Measurements from ENCODE around the gene VEGFC. TPM values are rescaled to one million over a fixed set of nuclear protein-coding genes. Genes with fewer than 3 reads are reported as not detected.

Gene VEGFC
- polyA plus RNA-seq, 1 experiment = 31.0 TPM

DNA sequence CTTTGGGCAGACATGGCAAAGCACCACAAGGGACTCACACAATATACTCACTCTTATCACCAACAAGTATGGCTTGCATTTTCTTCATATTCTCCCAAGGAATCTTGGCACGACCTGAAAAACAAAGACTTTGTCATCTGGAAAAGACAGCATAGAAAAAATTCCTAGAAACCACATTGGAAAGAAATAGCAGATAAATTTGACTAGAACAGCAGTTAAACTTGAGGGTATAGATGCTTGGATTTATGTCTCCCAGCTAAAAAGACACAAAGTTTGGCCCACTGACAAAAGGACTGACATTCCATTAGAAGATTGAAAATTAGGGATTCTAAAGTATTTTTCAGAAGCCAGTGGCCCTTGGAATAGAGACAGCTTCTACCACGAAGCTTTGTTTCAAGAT, 6.9 kb upstream of the VEGFC start:
- TF ChIP-seq, protein P1, sequence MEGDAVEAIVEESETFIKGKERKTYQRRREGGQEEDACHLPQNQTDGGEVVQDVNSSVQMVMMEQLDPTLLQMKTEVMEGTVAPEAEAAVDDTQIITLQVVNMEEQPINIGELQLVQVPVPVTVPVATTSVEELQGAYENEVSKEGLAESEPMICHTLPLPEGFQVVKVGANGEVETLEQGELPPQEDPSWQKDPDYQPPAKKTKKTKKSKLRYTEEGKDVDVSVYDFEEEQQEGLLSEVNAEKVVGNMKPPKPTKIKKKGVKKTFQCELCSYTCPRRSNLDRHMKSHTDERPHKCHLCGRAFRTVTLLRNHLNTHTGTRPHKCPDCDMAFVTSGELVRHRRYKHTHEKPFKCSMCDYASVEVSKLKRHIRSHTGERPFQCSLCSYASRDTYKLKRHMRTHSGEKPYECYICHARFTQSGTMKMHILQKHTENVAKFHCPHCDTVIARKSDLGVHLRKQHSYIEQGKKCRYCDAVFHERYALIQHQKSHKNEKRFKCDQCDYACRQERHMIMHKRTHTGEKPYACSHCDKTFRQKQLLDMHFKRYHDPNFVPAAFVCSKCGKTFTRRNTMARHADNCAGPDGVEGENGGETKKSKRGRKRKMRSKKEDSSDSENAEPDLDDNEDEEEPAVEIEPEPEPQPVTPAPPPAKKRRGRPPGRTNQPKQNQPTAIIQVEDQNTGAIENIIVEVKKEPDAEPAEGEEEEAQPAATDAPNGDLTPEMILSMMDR (IDR thresholded peaks at IDR 0.05; ENCODE audit: low read depth, low read length) = no peak
- H3K27ac ChIP-seq (ENCODE audit: low read depth, low read length) = no peak overlapping the region
- ChIA-PET CTCF (interaction anchor here (0.8 kb wide), 1 partner anchor 248 kb away, joined by 3 read pairs; no protein-coding TSS in a partner anchor), POLR2A (no interaction called here)
- DNase-seq (ENCODE audit: low read depth, low spot score) = no peak
- H3K4me3 ChIP-seq (ENCODE audit: low read depth, low read length) = no peak overlapping the region
- H3K9me3 ChIP-seq (ENCODE audit: control insufficient read depth, insufficient read depth, low read length) = no peaks in the 10 kb centered on the region
- H3K27me3 ChIP-seq (ENCODE audit: control insufficient read depth, insufficient read depth, low read length) = no peaks in the 10 kb centered on the region

DNA sequence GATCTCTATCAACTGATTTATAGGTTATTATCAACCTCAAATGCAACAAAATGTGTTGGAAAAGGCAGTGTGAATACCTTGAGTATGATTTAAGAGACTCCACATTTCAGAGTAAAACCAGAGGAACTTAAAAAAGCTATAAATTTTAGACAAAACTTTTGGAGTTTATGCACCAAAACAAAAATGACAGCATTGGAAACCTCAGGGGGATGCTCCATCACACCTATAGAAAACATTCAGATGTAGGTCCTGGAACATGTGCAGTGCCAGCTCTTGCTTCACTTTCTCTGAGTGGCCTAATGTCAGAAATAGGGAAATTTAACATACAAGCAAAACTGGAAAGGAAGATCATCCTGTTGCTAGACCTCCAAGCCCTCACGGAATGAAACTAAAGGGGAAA, 5.8 kb upstream of the VEGFC start:
- Histone ChIP-seq H3K9me3 (ENCODE audit: control insufficient read depth, insufficient read depth, low read length) (no peaks in the 10 kb centered on the region), H3K27me3 (ENCODE audit: control insufficient read depth, insufficient read depth, low read length) (no peaks in the 10 kb centered on the region), H3K27ac (ENCODE audit: low read depth, low read length) (no peak overlapping the region), H3K4me3 (ENCODE audit: low read depth, low read length) (no peak overlapping the region)
- no peak for DNase-seq (ENCODE audit: low read depth, low spot score)
- ChIA-PET CTCF (interaction anchor here (3.2 kb wide), 1 partner anchor 249 kb away, joined by 22 read pairs; no protein-coding TSS in a partner anchor), POLR2A (no interaction called here)
- TF ChIP-seq, protein P1 (IDR thresholded peaks at IDR 0.05; ENCODE audit: low read depth, low read length) = no peak

DNA sequence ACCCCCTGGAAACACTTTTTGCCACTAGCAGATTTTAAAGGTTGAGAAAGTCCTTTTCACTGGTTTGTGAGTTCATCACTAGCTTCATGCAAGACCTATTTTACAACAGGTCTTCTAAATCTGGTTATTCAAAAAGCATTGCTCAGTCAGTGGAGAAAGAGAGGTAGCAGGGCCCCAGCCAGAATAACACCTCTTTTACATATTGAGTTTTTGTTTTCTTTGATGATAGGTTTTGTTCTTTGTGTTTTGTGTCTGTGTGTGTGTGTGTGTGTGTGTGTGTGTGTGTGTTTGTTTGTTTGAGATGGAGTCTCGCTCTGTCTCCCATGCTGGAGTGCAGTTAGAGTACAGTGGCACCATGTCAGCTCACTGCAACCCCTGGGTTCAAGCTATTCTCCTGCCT, 2.7 kb upstream of the VEGFC start:
- Histone ChIP-seq H3K4me3 (ENCODE audit: low read depth, low read length) (no peak overlapping the region), H3K27ac (ENCODE audit: low read depth, low read length) (no peak overlapping the region), H3K9me3 (ENCODE audit: control insufficient read depth, insufficient read depth, low read length) (no peaks in the 10 kb centered on the region), H3K27me3 (ENCODE audit: control insufficient read depth, insufficient read depth, low read length) (no peaks in the 10 kb centered on the region)
- POLR2A ChIA-PET = no interaction called here
- DNase-seq (ENCODE audit: low read depth, low spot score) = no peak
- CTCF ChIA-PET = interaction anchor here (4.6 kb wide), 1 partner anchor 252 kb away, joined by 32 read pairs; no protein-coding TSS in a partner anchor
- TF ChIP-seq, protein P1 (IDR thresholded peaks at IDR 0.05; ENCODE audit: low read depth, low read length) = no peak

DNA sequence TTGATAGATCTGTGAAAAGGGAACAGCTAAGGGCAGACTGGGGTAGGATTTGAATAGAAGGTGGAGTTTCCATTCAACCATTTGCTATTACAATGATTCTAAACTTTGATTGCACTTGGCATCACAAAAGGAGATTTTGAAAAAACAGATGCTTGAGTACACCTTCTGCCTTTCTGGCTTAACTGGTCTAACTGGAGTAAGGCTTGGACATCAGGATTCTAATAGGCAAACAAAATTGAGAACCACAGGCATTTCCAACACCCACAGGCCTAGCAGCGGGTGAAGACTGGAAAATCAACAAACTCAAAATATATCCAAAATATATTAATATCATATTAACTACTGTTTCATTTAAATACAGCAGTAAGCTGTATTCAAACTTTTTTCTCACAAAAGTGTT, 1.9 kb upstream of the VEGFC start:
- ChIA-PET CTCF (interaction anchor here (4.6 kb wide), 1 partner anchor 253 kb away, joined by 32 read pairs; no protein-coding TSS in a partner anchor), POLR2A (interaction anchor here (3.6 kb wide), 1 partner anchor 253 kb away, joined by 18 read pairs; no protein-coding TSS in a partner anchor)

DNA sequence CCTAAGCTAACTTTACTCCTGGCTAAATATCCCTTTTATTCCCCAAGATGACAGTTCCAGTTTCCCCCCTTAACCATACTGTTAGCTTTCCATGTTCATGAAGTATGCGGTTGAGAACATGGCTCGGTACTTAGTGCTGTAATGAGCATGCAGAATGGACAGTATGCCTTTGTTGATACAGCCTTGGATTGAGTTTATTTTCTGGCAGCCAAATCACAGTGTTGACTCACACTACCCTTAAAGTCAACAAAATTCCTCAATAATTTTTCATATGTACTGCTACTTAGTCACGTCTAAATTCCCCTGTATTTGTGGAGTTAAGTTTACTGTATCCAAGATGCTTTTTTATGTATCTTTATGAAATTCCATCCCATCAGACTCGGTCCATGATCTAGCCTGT, 1.4 kb upstream of the VEGFC start:
- peak; percentile 88 for DNase-seq (ENCODE audit: low read depth, low spot score)
- ChIA-PET POLR2A (interaction anchor here (3.6 kb wide), 1 partner anchor 253 kb away, joined by 18 read pairs; no protein-coding TSS in a partner anchor), CTCF (interaction anchor here (3.5 to 4.6 kb wide), 2 partner anchors 253 to 416 kb away, joined by 18 to 32 read pairs; no protein-coding TSS in a partner anchor)
- no peaks in the 10 kb centered on the region for H3K27me3 ChIP-seq (ENCODE audit: control insufficient read depth, insufficient read depth, low read length)
- no peaks in the 10 kb centered on the region for H3K9me3 ChIP-seq (ENCODE audit: control insufficient read depth, insufficient read depth, low read length)
- TF ChIP-seq, protein P1 (IDR thresholded peaks at IDR 0.05; ENCODE audit: low read depth, low read length) = no peak
- no peak overlapping the region for H3K27ac ChIP-seq (ENCODE audit: low read depth, low read length)
- no peak overlapping the region for H3K4me3 ChIP-seq (ENCODE audit: low read depth, low read length)

More for the DNA sequence above, 1.9 kb upstream of the VEGFC start:
- no peak for DNase-seq (ENCODE audit: low read depth, low spot score)
- Histone ChIP-seq H3K9me3 (ENCODE audit: control insufficient read depth, insufficient read depth, low read length) (no peaks in the 10 kb centered on the region), H3K27ac (ENCODE audit: low read depth, low read length) (no peak overlapping the region), H3K4me3 (ENCODE audit: low read depth, low read length) (no peak overlapping the region), H3K27me3 (ENCODE audit: control insufficient read depth, insufficient read depth, low read length) (no peaks in the 10 kb centered on the region)
- TF ChIP-seq, protein P1 (IDR thresholded peaks at IDR 0.05; ENCODE audit: low read depth, low read length) = no peak

All from AG04450 (cell line).